Activated T-cell treated with anti-CD3 and anti-CD28 coated beads, Interleukin-2, amount 50 U/mL, for 4 hours (primary cell): ENCODE data around the gene TUBA1C. TPM values are rescaled to one million over a fixed set of nuclear protein-coding genes. Genes with fewer than 3 reads are reported as not detected.
"Not testable (repeated sequence)": the region's sequence is repeated elsewhere in the genome, so short reads cannot be mapped to it uniquely, and the experiment has no call there.

Experiments
- ATAC-seq, 2 donors: fragments of 200-7000 bp; cut with Tn5 transposase; one replicate each; pipeline ENCODE4 v1.10.0; 2021
- DNase-seq: peaks from one replicate; pipeline ENCODE4 v3.0.0-alpha.2; 2020
- H3K27me3 Mint-ChIP-seq: one replicate; pipeline ENCODE4 v1.8.0; 2021; ENCODE audit warnings: low read depth, mixed read lengths
- H3K36me3 Mint-ChIP-seq: one replicate; pipeline ENCODE4 v1.8.0; 2022; ENCODE audit warnings: mixed read lengths; ENCODE audit not compliant: insufficient read depth
- H3K4me1 Mint-ChIP-seq: one replicate; pipeline ENCODE4 v1.8.0; 2021; ENCODE audit warnings: low read depth, mixed read lengths
- H3K4me3 Mint-ChIP-seq: one replicate; pipeline ENCODE4 v1.8.0; 2021; ENCODE audit warnings: mild to moderate bottlenecking, moderate library complexity, mixed read lengths
- H3K9me3 Mint-ChIP-seq: one replicate; pipeline ENCODE4 v1.8.0; 2021; ENCODE audit warnings: mixed read lengths
- total RNA-seq, 3 donors: library from RNA; stranded (reverse); gene quantifications; one replicate each; pipeline ENCODE4 v1.2.1, GENCODE V29; 2021

TUBA1C gene
- total RNA-seq, 3 donors from 2014 or later, result 529 to 597 (median 572) TPM

- Mint-ChIP-seq H3K4me3 (peak overlapping the region; percentile 97), H3K4me1 (peaks cover 24% of the 10 kb centered on the region), H3K9me3 (no peaks in the 10 kb centered on the region), H3K27me3 (no peaks in the 10 kb centered on the region), H3K36me3 (peaks cover 18% of the 10 kb centered on the region)
- no peak for DNase-seq
- peak; percentile 31 to 59 for ATAC-seq
Observed at GRCh38 chr12:49264466-49264872, 413 bp upstream of the TUBA1C start.

- not testable (repeated sequence) for DNase-seq, H3K27me3 Mint-ChIP-seq, H3K9me3 Mint-ChIP-seq, ATAC-seq
- peaks cover 26% of the 10 kb centered on the region for H3K4me1 Mint-ChIP-seq
- H3K36me3 Mint-ChIP-seq, result peaks cover 44% of the 10 kb centered on the region
- H3K4me3 Mint-ChIP-seq, result peak overlapping the region; percentile 97
Observed at GRCh38 chr12:49269191-49269590, 4.3 kb downstream of the TUBA1C start.

DNA sequence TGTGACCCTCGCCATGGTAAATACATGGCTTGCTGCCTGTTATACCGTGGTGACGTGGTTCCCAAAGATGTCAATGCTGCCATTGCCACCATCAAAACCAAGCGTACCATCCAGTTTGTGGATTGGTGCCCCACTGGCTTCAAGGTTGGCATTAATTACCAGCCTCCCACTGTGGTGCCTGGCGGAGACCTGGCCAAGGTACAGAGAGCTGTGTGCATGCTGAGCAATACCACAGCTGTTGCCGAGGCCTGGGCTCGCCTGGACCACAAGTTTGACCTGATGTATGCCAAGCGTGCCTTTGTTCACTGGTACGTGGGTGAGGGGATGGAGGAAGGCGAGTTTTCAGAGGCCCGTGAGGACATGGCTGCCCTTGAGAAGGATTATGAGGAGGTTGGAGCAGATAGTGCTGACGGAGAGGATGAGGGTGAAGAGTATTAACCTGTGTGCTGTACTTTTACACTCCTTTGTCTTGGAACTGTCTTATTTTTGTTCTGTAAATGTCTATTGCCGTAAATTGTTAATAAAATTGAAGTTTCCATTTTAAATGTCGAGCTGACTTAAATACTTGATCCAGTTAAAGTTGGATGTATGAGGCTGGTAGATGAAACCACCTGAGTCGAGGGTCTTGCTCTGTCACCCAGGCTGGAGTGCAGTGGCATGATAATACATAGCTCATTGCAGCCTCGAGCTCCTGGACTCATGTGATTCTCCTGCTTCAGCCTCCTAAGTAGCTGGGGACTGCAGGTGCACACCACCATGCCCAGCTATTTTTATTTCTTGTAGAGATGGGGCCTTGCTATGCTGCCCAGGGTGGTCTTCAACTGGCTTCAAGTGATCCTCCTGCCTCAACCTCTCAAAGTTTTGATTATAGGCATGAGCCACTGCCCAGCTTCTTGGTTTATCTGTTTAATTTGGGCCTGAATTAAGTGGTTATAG is 8.2 kb downstream of the TUBA1C start:
- no peak for DNase-seq
- peaks cover 38% of the 10 kb centered on the region for H3K36me3 Mint-ChIP-seq
- H3K9me3 Mint-ChIP-seq, result no peaks in the 10 kb centered on the region
- H3K27me3 Mint-ChIP-seq, result no peaks in the 10 kb centered on the region
- H3K4me3 Mint-ChIP-seq, result no peak overlapping the region
- H3K4me1 Mint-ChIP-seq, result peaks cover 11% of the 10 kb centered on the region
- peak; percentile 11 to 20 for ATAC-seq

- peaks cover 7% of the 10 kb centered on the region for H3K4me1 Mint-ChIP-seq
- peaks cover 34% of the 10 kb centered on the region for H3K36me3 Mint-ChIP-seq
- H3K27me3 Mint-ChIP-seq, result no peaks in the 10 kb centered on the region
- H3K4me3 Mint-ChIP-seq, result no peak overlapping the region
- no peaks in the 10 kb centered on the region for H3K9me3 Mint-ChIP-seq
- peak; percentile 18 to 26 for ATAC-seq
- no peak for DNase-seq
Observed at GRCh38 chr12:49273726-49274395, 9.0 kb downstream of the TUBA1C start.

DNA sequence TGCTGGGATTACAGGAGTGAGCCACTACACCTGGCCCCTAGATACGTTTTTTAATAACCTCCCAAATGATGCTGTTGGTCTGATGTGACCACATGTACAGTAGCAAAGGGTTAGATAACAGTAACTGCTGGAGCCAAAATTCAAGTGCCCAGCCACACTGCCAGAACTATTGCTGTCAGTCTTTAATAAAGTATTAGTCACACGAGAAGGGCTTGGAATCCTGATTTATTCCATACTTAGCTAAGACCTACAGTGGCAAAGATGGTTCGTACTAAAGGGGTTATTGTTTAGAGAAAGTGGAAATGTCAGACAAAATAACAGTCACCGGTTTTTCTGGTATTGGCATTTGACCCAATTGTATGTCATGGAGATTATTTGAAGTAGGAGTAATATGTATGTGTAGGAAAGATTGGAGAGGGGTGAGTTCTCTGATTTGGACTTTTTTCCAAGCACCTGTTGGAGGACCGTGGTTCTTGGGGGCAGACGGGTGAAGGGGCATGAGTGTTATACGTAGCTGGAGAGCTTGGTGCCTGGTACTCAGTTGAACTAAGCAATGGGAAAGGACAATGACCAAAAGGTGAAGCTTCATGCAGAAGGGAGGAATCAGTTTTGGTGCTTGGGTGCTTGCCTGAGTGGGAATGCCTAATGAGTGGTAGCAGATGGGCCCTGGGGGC is 9.7 kb downstream of the TUBA1C start:
- no peak overlapping the region for H3K4me3 Mint-ChIP-seq

DNA sequence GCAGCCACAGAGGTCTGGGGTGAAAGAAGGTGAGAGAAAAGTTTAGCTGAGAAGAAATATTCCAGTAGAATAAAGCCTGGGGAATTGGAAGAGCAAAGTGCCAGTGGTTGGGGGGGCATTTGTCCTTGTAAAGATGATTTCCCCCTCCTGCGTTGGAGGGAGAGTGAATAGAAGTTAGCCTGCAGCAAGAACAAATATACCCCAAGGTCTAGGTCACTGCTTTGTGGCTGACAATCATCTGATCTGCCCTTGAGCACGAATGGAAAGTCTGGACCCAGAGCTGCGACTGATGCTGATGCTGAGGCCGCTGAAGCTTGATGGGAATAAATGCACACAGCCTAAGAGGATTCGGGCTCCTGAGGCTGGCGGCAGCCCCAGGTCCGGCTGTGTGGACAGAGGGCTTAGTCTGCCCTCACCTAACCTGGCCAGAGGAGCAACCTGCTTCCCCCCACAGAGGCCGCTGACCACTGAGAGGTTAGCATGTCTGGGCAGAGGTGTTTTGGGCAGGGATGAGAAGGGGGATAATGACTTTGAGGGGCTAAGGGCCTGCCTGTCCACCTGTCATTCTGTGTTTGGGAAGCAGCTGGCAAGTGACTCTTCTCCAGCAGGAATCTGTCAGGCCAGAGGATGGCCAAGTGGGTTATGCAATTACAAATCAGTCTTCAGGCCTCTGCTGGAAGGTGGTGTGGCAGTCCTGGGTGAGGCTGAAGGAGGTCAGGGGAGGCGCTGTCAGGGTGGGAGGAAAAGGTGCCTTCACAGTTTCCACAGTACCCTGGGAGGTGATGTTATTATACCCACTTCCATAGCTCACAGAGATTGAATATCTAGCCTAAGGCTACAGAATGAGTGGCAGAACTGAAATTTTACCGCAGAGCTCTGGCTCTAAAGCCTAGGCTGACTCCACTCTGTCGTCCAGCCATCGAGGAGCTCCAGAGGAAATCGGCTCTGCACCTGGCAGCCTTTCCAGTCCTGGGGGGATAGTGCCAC is 11.7 kb downstream of the TUBA1C start:
- Mint-ChIP-seq H3K4me1 (no peaks in the 10 kb centered on the region), H3K9me3 (no peaks in the 10 kb centered on the region), H3K36me3 (peaks cover 16% of the 10 kb centered on the region), H3K4me3 (no peak overlapping the region), H3K27me3 (no peaks in the 10 kb centered on the region)
- ATAC-seq, result no peak
- DNase-seq, result no peak

More for the DNA sequence above, 9.7 kb downstream of the TUBA1C start:
- H3K4me1 Mint-ChIP-seq, result peaks cover 2% of the 10 kb centered on the region
- peaks cover 29% of the 10 kb centered on the region for H3K36me3 Mint-ChIP-seq
- no peak for DNase-seq
- H3K27me3 Mint-ChIP-seq, result no peaks in the 10 kb centered on the region
- no peak for ATAC-seq
- H3K9me3 Mint-ChIP-seq, result no peaks in the 10 kb centered on the region

DNA sequence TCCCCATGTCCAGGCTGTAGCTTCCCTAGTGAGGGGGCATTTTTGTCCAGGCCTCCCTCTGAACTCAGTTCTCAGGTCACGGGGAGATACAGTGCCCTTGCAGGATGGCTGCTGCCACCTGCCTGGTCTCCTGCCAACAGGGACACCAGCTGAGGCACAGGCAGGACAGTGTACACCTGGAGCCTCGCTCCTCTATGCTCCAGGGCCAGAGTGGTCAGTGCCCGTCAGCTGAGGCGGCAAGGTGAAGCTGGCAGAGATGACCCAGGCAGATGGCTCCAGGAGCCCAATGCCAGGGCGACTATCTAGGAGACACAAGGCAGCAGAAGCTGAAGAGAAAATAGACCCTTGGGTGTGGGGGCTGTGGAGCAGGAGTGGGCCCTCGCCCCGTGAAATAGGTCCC is 12.6 kb downstream of the TUBA1C start:
- DNase-seq, result no peak
- ATAC-seq, result no peak
- H3K27me3 Mint-ChIP-seq, result no peaks in the 10 kb centered on the region
- H3K4me1 Mint-ChIP-seq, result no peaks in the 10 kb centered on the region
- H3K36me3 Mint-ChIP-seq, result peaks cover 15% of the 10 kb centered on the region
- no peak overlapping the region for H3K4me3 Mint-ChIP-seq
- no peaks in the 10 kb centered on the region for H3K9me3 Mint-ChIP-seq

- peaks cover 4% of the 10 kb centered on the region for H3K27me3 Mint-ChIP-seq
- H3K4me3 Mint-ChIP-seq, result no peak overlapping the region
- no peaks in the 10 kb centered on the region for H3K9me3 Mint-ChIP-seq
- no peaks in the 10 kb centered on the region for H3K4me1 Mint-ChIP-seq
- DNase-seq (no peak), ATAC-seq (no peak)
- H3K36me3 Mint-ChIP-seq, result no peaks in the 10 kb centered on the region
Observed at GRCh38 chr12:49279706-49280159, 14.9 kb downstream of the TUBA1C start.

DNA sequence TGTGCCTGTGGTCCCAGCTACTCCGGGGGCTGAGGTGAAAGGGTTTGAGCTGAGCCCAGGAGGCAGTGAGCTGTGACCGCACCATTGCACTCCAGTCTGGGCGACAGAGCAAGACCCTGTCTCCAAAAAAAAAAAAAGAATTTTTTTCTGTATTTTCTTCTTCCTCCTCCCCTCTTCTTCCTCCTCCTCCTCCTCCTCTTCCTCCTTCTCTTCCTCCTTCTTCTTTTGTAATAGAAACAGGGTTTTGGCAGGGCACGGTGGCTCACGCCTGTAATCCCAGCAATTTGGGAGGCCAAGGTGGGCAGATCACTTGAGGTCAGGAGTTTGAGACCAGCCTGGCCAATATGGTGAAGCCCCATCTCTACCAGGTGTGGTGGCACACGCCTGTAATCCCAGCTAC is 15.7 kb downstream of the TUBA1C start:
- not testable (repeated sequence) for H3K4me3 Mint-ChIP-seq, H3K27me3 Mint-ChIP-seq, H3K4me1 Mint-ChIP-seq, ATAC-seq, H3K9me3 Mint-ChIP-seq, DNase-seq, H3K36me3 Mint-ChIP-seq

GRCh38 chr12:49282302-49282701 is 17.4 kb downstream of the TUBA1C start:
- ATAC-seq (no peak), DNase-seq (no peak)
- H3K36me3 Mint-ChIP-seq, result no peaks in the 10 kb centered on the region
- no peaks in the 10 kb centered on the region for H3K4me1 Mint-ChIP-seq
- peaks cover 13% of the 10 kb centered on the region for H3K27me3 Mint-ChIP-seq
- no peak overlapping the region for H3K4me3 Mint-ChIP-seq
- H3K9me3 Mint-ChIP-seq, result no peaks in the 10 kb centered on the region

DNA sequence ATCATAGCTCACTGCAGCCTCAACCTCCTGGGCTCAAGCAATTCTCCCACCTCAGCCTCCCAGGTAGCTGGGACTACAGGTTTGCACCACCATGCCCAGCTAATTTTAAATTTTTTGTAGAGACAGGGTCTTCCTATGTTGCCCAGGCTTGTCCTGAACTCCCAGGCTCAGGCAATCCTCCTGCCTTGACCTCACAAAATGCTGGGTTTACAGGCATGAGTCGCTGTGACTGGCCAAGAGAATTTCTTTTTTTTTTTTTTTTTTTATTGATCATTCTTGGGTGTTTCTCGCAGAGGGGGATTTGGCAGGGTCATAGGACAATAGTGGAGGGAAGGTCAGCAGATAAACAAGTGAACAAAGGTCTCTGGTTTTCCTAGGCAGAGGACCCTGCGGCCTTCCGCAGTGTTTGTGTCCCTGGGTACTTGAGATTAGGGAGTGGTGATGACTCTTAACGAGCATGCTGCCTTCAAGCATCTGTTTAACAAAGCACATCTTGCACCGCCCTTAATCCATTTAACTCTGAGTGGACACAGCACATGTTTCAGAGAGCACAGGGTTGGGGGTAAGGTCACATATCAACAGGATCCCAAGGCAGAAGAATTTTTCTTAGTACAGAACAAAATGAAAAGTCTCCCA is 18.0 kb downstream of the TUBA1C start:
- H3K4me1 Mint-ChIP-seq, H3K4me3 Mint-ChIP-seq, DNase-seq, H3K9me3 Mint-ChIP-seq, ATAC-seq, H3K36me3 Mint-ChIP-seq: not testable (repeated sequence)
- H3K27me3 Mint-ChIP-seq, result peaks cover 19% of the 10 kb centered on the region

DNA sequence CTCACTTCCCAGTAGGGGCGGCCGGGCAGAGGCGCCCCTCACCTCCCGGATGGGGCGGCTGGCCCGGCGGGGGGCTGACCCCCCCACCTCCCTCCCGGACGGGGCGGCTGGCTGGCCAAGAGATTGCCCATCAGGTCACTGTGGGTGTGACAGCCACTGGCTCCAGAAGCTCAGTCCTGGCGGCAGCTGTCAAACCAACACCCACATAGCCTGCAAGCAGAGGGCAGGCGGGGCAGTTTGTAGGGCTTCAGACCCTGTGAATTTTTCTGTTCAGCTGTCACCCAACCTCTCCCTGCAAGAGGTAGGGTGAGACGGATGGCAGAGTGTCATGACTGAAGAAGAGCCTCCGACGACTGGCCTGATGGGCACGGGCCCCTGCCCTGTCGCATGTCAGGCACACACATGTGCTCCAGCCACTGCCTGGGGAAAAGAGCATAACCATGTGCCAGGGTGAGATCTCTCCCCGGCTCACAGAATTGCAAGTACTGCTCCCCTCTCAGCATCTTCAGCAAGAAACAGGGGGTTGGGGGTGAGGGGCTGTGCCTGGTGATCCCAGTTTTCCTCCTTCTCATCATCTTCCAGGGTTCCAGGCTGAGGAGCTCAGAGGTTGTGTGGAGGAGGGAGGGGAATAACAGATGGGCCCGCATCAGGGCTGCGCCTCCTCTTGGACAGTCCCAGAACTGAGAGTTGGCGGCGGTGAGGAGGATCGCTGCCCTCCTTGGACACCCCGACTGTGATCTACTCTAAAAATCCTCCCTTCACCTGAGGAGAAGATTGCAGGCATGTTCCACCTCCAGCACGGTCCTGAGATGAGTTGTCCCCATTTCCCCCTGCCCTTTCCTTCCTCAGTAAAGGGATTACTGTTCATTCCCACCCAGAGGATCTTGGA is 18.9 kb downstream of the TUBA1C start:
- ATAC-seq, result no peak

More for the DNA sequence above, 18.9 kb downstream of the TUBA1C start:
- peaks cover 28% of the 10 kb centered on the region for H3K27me3 Mint-ChIP-seq
- H3K4me1 Mint-ChIP-seq, result no peaks in the 10 kb centered on the region
- no peak overlapping the region for H3K4me3 Mint-ChIP-seq
- no peak for DNase-seq
- H3K9me3 Mint-ChIP-seq, result no peaks in the 10 kb centered on the region
- no peaks in the 10 kb centered on the region for H3K36me3 Mint-ChIP-seq
